Testis (tissue), 2 donors: Measurements from ENCODE around the gene RUFY1.
"Not testable (repeated sequence)": the region's sequence is repeated elsewhere in the genome, so short reads cannot be mapped to it uniquely, and the experiment has no call there.

ENCODE experiments used
- CTCF ChIP-seq, 3 experiments: fragments of 450-650 bp in 2 of 3; fragments of 200-600 bp in 1 of 3; sonication (generic) in 1 of 3; IDR thresholded peaks; one replicate each; pipeline ENCODE4 v1.5.1; 2016 to 2019; ENCODE audit warnings: antibody characterized with exemption in 3 of 3, mild to moderate bottlenecking in 2 of 3, moderate library complexity in 1 of 3
- POLR2A ChIP-seq: fragments of 450-650 bp; IDR thresholded peaks from one replicate; pipeline ENCODE4 v1.6.1; 2017; ENCODE audit warnings: antibody characterized with exemption, mild to moderate bottlenecking, moderate library complexity

GRCh38 chr5:179642626-179643025 is 92.3 kb downstream of the RUFY1 start:
- not testable (repeated sequence) for TF ChIP-seq CTCF (IDR thresholded peaks at IDR 0.05); POLR2A
